GM12878 (cell line): ENCODE data around the gene FAM20B. TPM values are rescaled to one million over a fixed set of nuclear protein-coding genes. Genes with fewer than 3 reads are reported as not detected.

Experiments
- ATAC-seq: fragments of 200-7000 bp; cut with Tn5 transposase; 3 replicates; pipeline ENCODE4 v1.9.1; 2020; ENCODE audit warnings: mild to moderate bottlenecking, moderate library complexity
- BruUV-seq: library from RNA; stranded (reverse); fragments of 400-500 nt; replicated peaks from 2 replicates; lab custom pipeline; 2021; lab: Mats Ljungman, UMichigan
- CTCF ChIA-PET: fragments of 300-600 bp; sonication (Branson Sonifier 250); formaldehyde crosslinking; extraction: SDS; loops from one replicate; lab custom pipeline; 2021; ENCODE audit warnings: inconsistent platforms; lab: Yijun Ruan, JAX
- POLR2A ChIA-PET: fragments of 350-600 bp; formaldehyde crosslinking; extraction: SDS; loops from one replicate; lab custom pipeline; 2021; ENCODE audit warnings: inconsistent platforms; lab: Charles Lee
- RAD21 ChIA-PET: fragments of 300-600 bp; sonication (Branson Sonifier 250); formaldehyde crosslinking; loops from one replicate; lab custom pipeline; 2023; ENCODE audit warnings: antibody characterized with exemption; ENCODE audit not compliant: unreplicated experiment; lab: Charles Lee
- SMC1A ChIA-PET: fragments of 300-600 bp; sonication (Branson Sonifier 250); formaldehyde crosslinking; loops from one replicate; lab custom pipeline; 2023; ENCODE audit not compliant: unreplicated experiment, uncharacterized antibody; lab: Charles Lee
- DNase-seq: peaks from one replicate; pipeline ENCODE4 v3.0.0-alpha.2; 2011; ENCODE audit warnings: low read depth, low spot score
- FAIRE-seq: peaks from 3 replicates; lab custom pipeline; 2011; peaks lifted over from hg19 to GRCh38; lab: Jason Lieb, UNC
- H2AFZ ChIP-seq: 2 replicates; pipeline ENCODE4 v1.6.0; 2011; ENCODE audit warnings: low read depth, low read length, control low read depth; ENCODE audit not compliant: control insufficient read depth
- H3K27ac ChIP-seq: 2 replicates; pipeline ENCODE4 v1.5.1; 2011; ENCODE audit warnings: control low read depth; ENCODE audit not compliant: control insufficient read depth, insufficient read depth
- H3K27me3 ChIP-seq, 2 experiments: replicated peaks in 1 of 2; 2 replicates each; pipeline versions ENCODE4 v1.6.0 to v1.6.1; 2011; ENCODE audit warnings: low read length in 1 of 2; ENCODE audit not compliant: control insufficient read depth in 2 of 2, insufficient read depth in 2 of 2
- H3K36me3 ChIP-seq, 2 experiments: 2 replicates each; pipeline ENCODE4 v1.5.1; 2011; ENCODE audit warnings: low read length in 1 of 2; ENCODE audit not compliant: control insufficient read depth in 2 of 2, insufficient read depth in 2 of 2
- H3K4me1 ChIP-seq: 2 replicates; pipeline ENCODE4 v1.6.1; 2011; ENCODE audit warnings: mild to moderate bottlenecking, low read length, moderate library complexity, mixed read lengths; ENCODE audit not compliant: control insufficient read depth, insufficient read depth
- H3K4me2 ChIP-seq: 2 replicates; pipeline ENCODE4 v1.6.0; 2011; ENCODE audit warnings: control low read depth; ENCODE audit not compliant: control insufficient read depth, insufficient read depth
- H3K4me3 ChIP-seq: fragments of 200-600 bp; sonication (generic); 2 replicates; pipeline ENCODE4 v1.5.1; 2016
- H3K79me2 ChIP-seq: 2 replicates; pipeline ENCODE4 v1.6.0; 2011; ENCODE audit warnings: low read length; ENCODE audit not compliant: control insufficient read depth, insufficient read depth
- H3K9ac ChIP-seq: 2 replicates; pipeline ENCODE4 v1.8.0; 2011; ENCODE audit warnings: low read length, control low read depth, mixed read lengths; ENCODE audit not compliant: control insufficient read depth, insufficient read depth
- H3K9me3 ChIP-seq: replicated peaks from 3 replicates; pipeline ENCODE4 v1.5.1; 2011; ENCODE audit warnings: mild to moderate bottlenecking, low read length; ENCODE audit not compliant: control insufficient read depth, insufficient read depth
- H4K20me1 ChIP-seq: 2 replicates; pipeline ENCODE4 v1.6.0; 2011; ENCODE audit not compliant: control insufficient read depth, insufficient read depth
- BMI1 ChIP-seq: fragments of 450-650 bp; IDR thresholded peaks from 2 replicates; pipeline ENCODE4 v1.6.1; 2016; ENCODE audit warnings: mild to moderate bottlenecking, moderate library complexity, borderline replicate concordance
- CHD2 ChIP-seq: IDR thresholded peaks from 2 replicates; pipeline ENCODE4 v1.6.1; 2011; ENCODE audit warnings: low read depth, low read length, improper control_type of control experiment, borderline replicate concordance
- CHD4 ChIP-seq: fragments of 200-600 bp; sonication (generic); IDR thresholded peaks from 2 replicates; pipeline ENCODE4 v1.6.1; 2016; ENCODE audit warnings: mild to moderate bottlenecking
- CREB1 ChIP-seq: IDR thresholded peaks from 2 replicates; pipeline ENCODE4 v1.6.1; 2012; ENCODE audit warnings: low read depth, mild to moderate bottlenecking, inconsistent platforms
- DPF2 ChIP-seq: fragments of 450-650 bp; IDR thresholded peaks from 2 replicates; pipeline ENCODE4 v1.6.1; 2017; ENCODE audit warnings: mild to moderate bottlenecking
- GATAD2B ChIP-seq: fragments of 450-650 bp; conservative IDR thresholded peaks from 2 replicates; pipeline ENCODE4 v1.6.1; 2017; ENCODE audit warnings: low read depth, mild to moderate bottlenecking, moderate library complexity
- HCFC1 ChIP-seq: fragments of 150-350 bp; IDR thresholded peaks from 2 replicates; pipeline ENCODE4 v1.6.1; 2014; ENCODE audit warnings: low read length
- HDGF ChIP-seq: fragments of 450-650 bp; IDR thresholded peaks from 2 replicates; pipeline ENCODE4 v1.6.1; 2016; ENCODE audit warnings: antibody characterized with exemption
- LARP7 ChIP-seq: fragments of 450-650 bp; IDR thresholded peaks from 2 replicates; pipeline ENCODE4 v1.6.1; 2017; ENCODE audit warnings: mild to moderate bottlenecking
- MEF2B ChIP-seq: fragments of 450-650 bp; IDR thresholded peaks from 2 replicates; pipeline ENCODE4 v1.6.1; 2018; ENCODE audit warnings: mild to moderate bottlenecking, moderate library complexity; ENCODE audit not compliant: partially characterized antibody, poor library complexity, severe bottlenecking
- MTA2 ChIP-seq: fragments of 450-650 bp; IDR thresholded peaks from 2 replicates; pipeline ENCODE4 v1.6.1; 2016; ENCODE audit warnings: low read depth, mild to moderate bottlenecking, moderate library complexity
- PAX8 ChIP-seq: fragments of 450-650 bp; IDR thresholded peaks from 2 replicates; pipeline ENCODE4 v1.6.1; 2017; ENCODE audit warnings: mild to moderate bottlenecking, moderate library complexity
- RFX5 ChIP-seq: IDR thresholded peaks from 2 replicates; pipeline ENCODE4 v1.6.1; 2011; ENCODE audit warnings: low read depth, low read length, improper control_type of control experiment
- SMAD1 ChIP-seq: fragments of 450-650 bp; IDR thresholded peaks from 2 replicates; pipeline ENCODE4 v1.6.1; 2018; ENCODE audit warnings: mild to moderate bottlenecking, low read depth; ENCODE audit not compliant: partially characterized antibody
- YY1 ChIP-seq: IDR thresholded peaks from 2 replicates; pipeline ENCODE4 v1.6.1; 2011; ENCODE audit warnings: low read depth, mild to moderate bottlenecking, low read length
- WGBS: methylation state at CpG from one replicate; pipeline ENCODE4 v1.1.6; 2016; ENCODE audit warnings: low lambda C conversion rate; ENCODE audit not compliant: insufficient replicate concordance, insufficient coverage; ENCODE audit errors: missing lambda C conversion rate; 5-methylcytosine and 5-hydroxymethylcytosine counted together
- in situ Hi-C: fragments of 300-500 bp; cut with MboI; formaldehyde crosslinking; loops from 9 replicates; pipeline ENCODE4 v1.14.3; 2018; ENCODE audit warnings: mixed read lengths
- intact Hi-C: fragments of 100-400 bp; cut with micrococcal nuclease; formaldehyde crosslinking; loops from one replicate; pipeline ENCODE4 v1.14.2; 2022; ENCODE audit not compliant: unreplicated experiment
- polyA plus RNA-seq, 11 experiments: library from polyadenylated mRNA; depleted of rRNA in 4 of 11; unstranded in 6 of 11; stranded (reverse) in 5 of 11; fragments of >200 nt; fragmentation: Nextera tagmentation in 4 of 11; fragmentation: Illumina TruSeq in 1 of 11; extraction: Ambion mirVana in 4 of 11; extraction: Trizol in 1 of 11; gene quantifications; 1 replicate in 1 of 11; 2 replicates in 10 of 11; pipeline versions ENCODE4 v1.2.1 to v1.2.3, GENCODE V29; 2011 to 2016; ENCODE audit warnings: inconsistent platforms in 2 of 11, missing spikeins in 2 of 11, low read depth in 1 of 11
- total RNA-seq, 4 experiments: library from RNA; depleted of rRNA in 3 of 4; stranded (reverse); fragments of >200 nt in 3 of 4; fragmentation: Illumina TruSeq in 1 of 4; extraction: Trizol in 1 of 4; gene quantifications; 2 replicates each; pipeline versions ENCODE4 v1.2.1 to v1.2.3, GENCODE V29; 2013 to 2021
- TF ChIP-seq, protein P1 (sequence below): fragments of 450-650 bp; IDR thresholded peaks from 2 replicates; pipeline ENCODE4 v1.6.1; 2017; ENCODE audit warnings: mild to moderate bottlenecking, low read depth, inconsistent platforms; ENCODE audit not compliant: poor library complexity, severe bottlenecking
- TF ChIP-seq, protein P2 (sequence below), 3 experiments: IDR thresholded peaks in 2 of 3; conservative IDR thresholded peaks in 1 of 3; 2 replicates each; pipeline ENCODE4 v1.5.1; 2011; ENCODE audit warnings: low read depth in 3 of 3, low read length in 3 of 3, mild to moderate bottlenecking in 3 of 3, control low read depth in 2 of 3, moderate library complexity in 2 of 3, inconsistent platforms in 1 of 3, mixed read lengths in 1 of 3; ENCODE audit not compliant: control insufficient read depth in 2 of 3, insufficient read depth in 1 of 3; ENCODE audit errors: extremely low read depth in 1 of 3
- TF ChIP-seq, protein P3 (sequence below): fragments of 450-650 bp; IDR thresholded peaks from 2 replicates; pipeline ENCODE4 v1.6.1; 2017; ENCODE audit warnings: mild to moderate bottlenecking
- TF ChIP-seq, protein P4 (sequence below): fragments of 450-650 bp; IDR thresholded peaks from 2 replicates; pipeline ENCODE4 v1.6.1; 2017; ENCODE audit warnings: borderline replicate concordance

FAM20B gene
- total and polyA plus RNA-seq, 10 of the 15 experiments (the other 5 are each of a cell fraction or from before 2014, with no cell fraction given), result 2.4 to 25.6 (median 12.8) TPM

DNA sequence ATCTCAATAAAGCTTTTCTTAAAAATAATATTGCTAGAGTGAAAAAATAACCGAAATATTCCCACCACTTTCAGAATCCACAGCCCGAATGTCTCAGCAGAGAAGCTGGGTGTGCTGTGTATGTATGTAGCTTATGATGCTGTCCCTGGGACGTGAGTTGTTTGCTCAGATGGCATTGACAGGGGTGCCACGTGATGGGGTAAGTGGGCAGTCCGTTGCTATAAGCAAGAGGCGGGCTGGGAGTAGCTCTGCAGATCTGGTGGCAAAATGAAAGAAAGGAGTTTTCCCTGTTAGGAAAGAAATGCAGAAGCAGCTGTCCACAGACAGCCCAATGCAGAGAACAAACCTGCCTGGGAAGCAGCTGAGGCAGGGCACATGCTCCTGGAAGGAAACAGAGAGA lies 3.8 kb upstream of the FAM20B start:
- ChIA-PET CTCF (interaction anchor here (1.1 to 1.6 kb wide), 4 partner anchors 19 to 349 kb away, joined by 3 to 9 read pairs (median 4); no protein-coding TSS in a partner anchor), POLR2A (no interaction called here), RAD21 (no interaction called here), SMC1A (interaction anchor here (0.7 to 1.7 kb wide), 3 partner anchors 13 to 269 kb away, joined by 3 to 4 read pairs (median 3); no protein-coding TSS in a partner anchor)
- H3K79me2 ChIP-seq, result peaks cover 6% of the 10 kb centered on the region
- intact Hi-C loops, result loop anchor here (10.0 kb wide), 1 partner anchor 357 kb away; no protein-coding TSS in a partner anchor
- H3K4me1 ChIP-seq, result no peaks in the 10 kb centered on the region
- in situ Hi-C loops, result no loop called here
- H3K9ac ChIP-seq, result no peak overlapping the region
- DNase-seq, result no peak
- no peak overlapping the region for H2AFZ ChIP-seq
- no peak overlapping the region for H3K4me3 ChIP-seq
- H3K27ac ChIP-seq, result no peak overlapping the region
- WGBS, result 22% methylated on average over 6 of the region's 6 CpGs
- no peak for FAIRE-seq
- H3K4me2 ChIP-seq, result no peak overlapping the region
- H3K36me3 ChIP-seq, result no peaks in the 10 kb centered on the region
- H3K9me3 ChIP-seq, result no peaks in the 10 kb centered on the region
- no peaks in the 10 kb centered on the region for H4K20me1 ChIP-seq
- H3K27me3 ChIP-seq, result peaks cover 0 to 3% of the 10 kb centered on the region in 2 experiments; a peak in 1 of 4 replicates
- no TSS peak for BruUV-seq
- ATAC-seq, result no peak
- no peak for TF ChIP-seq CHD2
- no peak for TF ChIP-seq CREB1
- no peak for TF ChIP-seq CHD4
- TF ChIP-seq SMAD1, result no peak
- TF ChIP-seq, protein P1, sequence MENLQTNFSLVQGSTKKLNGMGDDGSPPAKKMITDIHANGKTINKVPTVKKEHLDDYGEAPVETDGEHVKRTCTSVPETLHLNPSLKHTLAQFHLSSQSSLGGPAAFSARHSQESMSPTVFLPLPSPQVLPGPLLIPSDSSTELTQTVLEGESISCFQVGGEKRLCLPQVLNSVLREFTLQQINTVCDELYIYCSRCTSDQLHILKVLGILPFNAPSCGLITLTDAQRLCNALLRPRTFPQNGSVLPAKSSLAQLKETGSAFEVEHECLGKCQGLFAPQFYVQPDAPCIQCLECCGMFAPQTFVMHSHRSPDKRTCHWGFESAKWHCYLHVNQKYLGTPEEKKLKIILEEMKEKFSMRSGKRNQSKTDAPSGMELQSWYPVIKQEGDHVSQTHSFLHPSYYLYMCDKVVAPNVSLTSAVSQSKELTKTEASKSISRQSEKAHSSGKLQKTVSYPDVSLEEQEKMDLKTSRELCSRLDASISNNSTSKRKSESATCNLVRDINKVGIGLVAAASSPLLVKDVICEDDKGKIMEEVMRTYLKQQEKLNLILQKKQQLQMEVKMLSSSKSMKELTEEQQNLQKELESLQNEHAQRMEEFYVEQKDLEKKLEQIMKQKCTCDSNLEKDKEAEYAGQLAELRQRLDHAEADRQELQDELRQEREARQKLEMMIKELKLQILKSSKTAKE, result no peak
- no peak for TF ChIP-seq HCFC1
- TF ChIP-seq MEF2B, result no peak
- TF ChIP-seq, protein P2, sequence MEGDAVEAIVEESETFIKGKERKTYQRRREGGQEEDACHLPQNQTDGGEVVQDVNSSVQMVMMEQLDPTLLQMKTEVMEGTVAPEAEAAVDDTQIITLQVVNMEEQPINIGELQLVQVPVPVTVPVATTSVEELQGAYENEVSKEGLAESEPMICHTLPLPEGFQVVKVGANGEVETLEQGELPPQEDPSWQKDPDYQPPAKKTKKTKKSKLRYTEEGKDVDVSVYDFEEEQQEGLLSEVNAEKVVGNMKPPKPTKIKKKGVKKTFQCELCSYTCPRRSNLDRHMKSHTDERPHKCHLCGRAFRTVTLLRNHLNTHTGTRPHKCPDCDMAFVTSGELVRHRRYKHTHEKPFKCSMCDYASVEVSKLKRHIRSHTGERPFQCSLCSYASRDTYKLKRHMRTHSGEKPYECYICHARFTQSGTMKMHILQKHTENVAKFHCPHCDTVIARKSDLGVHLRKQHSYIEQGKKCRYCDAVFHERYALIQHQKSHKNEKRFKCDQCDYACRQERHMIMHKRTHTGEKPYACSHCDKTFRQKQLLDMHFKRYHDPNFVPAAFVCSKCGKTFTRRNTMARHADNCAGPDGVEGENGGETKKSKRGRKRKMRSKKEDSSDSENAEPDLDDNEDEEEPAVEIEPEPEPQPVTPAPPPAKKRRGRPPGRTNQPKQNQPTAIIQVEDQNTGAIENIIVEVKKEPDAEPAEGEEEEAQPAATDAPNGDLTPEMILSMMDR (IDR thresholded peaks at IDR 0.05 in 2 of 3, conservative IDR thresholded peaks at IDR 0.05 in 1 of 3; ENCODE audit: control insufficient read depth in 2 of 3, extremely low read depth in 1 of 3, insufficient read depth in 1 of 3, low read depth in 3 of 3, low read length in 3 of 3), result no peak
- TF ChIP-seq LARP7, result no peak
- no peak for TF ChIP-seq PAX8
- no peak for TF ChIP-seq GATAD2B
- no peak for TF ChIP-seq HDGF
- no peak for TF ChIP-seq RFX5
- no peak for TF ChIP-seq BMI1
- no peak for TF ChIP-seq DPF2
- TF ChIP-seq, protein P3, sequence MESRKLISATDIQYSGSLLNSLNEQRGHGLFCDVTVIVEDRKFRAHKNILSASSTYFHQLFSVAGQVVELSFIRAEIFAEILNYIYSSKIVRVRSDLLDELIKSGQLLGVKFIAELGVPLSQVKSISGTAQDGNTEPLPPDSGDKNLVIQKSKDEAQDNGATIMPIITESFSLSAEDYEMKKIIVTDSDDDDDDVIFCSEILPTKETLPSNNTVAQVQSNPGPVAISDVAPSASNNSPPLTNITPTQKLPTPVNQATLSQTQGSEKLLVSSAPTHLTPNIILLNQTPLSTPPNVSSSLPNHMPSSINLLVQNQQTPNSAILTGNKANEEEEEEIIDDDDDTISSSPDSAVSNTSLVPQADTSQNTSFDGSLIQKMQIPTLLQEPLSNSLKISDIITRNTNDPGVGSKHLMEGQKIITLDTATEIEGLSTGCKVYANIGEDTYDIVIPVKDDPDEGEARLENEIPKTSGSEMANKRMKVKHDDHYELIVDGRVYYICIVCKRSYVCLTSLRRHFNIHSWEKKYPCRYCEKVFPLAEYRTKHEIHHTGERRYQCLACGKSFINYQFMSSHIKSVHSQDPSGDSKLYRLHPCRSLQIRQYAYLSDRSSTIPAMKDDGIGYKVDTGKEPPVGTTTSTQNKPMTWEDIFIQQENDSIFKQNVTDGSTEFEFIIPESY, result no peak
- no peak for TF ChIP-seq YY1
- TF ChIP-seq MTA2, result no peak
- TF ChIP-seq, protein P4, sequence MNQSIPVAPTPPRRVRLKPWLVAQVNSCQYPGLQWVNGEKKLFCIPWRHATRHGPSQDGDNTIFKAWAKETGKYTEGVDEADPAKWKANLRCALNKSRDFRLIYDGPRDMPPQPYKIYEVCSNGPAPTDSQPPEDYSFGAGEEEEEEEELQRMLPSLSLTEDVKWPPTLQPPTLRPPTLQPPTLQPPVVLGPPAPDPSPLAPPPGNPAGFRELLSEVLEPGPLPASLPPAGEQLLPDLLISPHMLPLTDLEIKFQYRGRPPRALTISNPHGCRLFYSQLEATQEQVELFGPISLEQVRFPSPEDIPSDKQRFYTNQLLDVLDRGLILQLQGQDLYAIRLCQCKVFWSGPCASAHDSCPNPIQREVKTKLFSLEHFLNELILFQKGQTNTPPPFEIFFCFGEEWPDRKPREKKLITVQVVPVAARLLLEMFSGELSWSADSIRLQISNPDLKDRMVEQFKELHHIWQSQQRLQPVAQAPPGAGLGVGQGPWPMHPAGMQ, result no peak
